A172 (cell line): Measurements from ENCODE around the gene FAF2. TPM values are rescaled to one million over a fixed set of nuclear protein-coding genes. Genes with fewer than 3 reads are reported as not detected.
"Not testable (repeated sequence)": the region's sequence is repeated elsewhere in the genome, so short reads cannot be mapped to it uniquely, and the experiment has no call there.

ENCODE experiments used
- DNase-seq: peaks from one replicate; pipeline ENCODE4 v3.0.0-alpha.2; 2015; ENCODE audit warnings: low spot score
- total RNA-seq: library from RNA; depleted of rRNA; stranded (reverse); fragments of >200 nt; shearing (Covaris generic); gene quantifications from 2 replicates; pipeline ENCODE4 v1.2.3, GENCODE V29; 2014; rRNA removed

Gene FAF2
- total RNA-seq, 1 experiment from 2014 or later, result 59.7 TPM

DNA sequence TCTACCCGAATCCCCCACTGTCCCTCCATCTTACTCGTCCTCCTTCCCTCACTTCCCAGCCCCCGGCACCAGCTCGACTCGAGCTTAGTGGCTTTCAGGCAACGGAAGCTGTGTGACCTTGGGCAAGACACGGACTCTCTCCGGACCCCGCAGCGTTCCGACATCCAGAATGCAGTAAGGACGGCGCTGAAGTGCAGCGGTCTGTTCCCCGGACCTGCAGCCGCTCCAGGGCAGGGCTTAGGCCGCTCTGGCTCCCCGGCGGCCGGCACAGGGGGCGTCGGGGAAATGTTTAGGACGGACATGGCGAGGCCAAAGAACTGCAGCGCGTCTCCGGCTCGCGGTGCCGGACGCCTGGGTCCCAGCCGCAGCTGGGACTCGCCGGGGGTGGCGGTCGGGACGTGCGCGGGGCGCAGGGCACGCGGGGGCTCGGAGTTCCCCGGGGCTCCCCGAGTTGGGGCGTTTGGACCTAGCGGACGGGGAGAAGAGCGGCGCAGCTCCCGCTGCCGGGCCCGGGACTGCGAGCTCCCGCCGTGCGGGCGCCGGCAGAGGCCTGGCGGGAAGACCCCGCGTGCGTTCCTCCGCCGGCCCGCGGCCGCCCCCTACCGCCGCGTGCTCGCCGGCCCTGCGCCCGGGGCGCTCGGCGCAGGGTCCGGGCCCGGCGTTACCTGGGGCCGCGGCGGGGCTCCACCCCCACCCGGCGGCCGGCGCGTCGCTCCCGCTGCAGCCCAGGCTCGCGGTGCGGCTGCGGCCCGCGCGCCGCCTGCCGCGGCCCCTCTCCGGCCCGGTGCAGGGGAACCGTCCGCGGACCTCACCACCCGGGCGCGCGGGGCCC is 94.6 kb downstream of the FAF2 start:
- no peak for DNase-seq

DNA sequence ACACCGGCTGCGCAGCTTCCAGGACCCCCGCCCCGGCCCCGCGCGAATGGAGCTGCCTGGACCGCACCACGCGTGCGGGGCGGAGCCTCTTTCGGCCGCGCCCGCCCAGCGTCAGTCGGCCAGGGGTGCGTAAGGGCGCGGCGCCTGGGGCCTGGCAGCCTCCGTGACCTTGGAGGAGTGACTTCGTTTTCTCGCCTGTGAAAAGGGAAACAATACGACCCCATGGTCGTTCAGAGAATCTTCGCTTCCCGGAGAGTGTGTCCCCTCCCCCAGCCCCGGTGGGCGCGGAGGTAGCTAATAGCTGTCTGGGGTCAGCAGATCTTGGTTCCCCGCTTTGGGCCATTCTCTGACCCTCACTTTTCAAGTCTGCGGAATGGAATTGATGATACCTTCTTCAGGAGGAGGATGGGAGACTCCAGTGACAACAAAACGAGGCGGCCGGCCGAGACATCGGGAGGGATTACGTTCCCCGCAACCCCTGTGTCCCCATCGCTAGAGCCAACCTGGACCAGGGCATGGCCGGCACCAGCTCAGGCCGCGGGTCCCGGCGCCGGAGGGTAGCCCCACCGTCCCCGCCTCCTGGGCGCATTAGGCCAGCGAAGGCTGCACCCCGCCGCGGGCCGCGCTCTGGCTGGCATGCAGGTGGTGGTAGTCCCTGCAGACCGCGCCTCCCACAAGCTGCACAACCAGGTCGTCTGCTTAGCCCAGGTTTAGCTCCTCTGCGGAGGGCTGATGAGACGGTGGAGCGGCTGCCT is 95.4 kb downstream of the FAF2 start:
- peak; percentile 35 for DNase-seq

DNA sequence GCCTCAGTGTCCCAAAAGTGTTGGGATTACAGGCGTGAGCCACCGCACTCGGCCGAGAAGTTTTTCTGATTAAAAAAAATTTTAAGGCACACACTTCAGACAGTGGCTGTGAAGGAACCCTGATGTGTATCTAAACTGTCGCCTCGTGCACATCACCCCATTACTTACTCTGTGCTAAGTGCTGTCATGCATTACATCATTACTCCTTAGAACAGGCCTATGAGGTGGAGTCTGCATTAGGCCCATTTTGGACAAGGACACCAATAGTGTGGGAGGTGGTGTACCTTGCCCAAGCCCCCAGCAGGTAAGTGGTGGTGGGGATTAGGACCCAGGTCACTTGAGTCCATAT is 97.2 kb downstream of the FAF2 start:
- no peak for DNase-seq

DNA sequence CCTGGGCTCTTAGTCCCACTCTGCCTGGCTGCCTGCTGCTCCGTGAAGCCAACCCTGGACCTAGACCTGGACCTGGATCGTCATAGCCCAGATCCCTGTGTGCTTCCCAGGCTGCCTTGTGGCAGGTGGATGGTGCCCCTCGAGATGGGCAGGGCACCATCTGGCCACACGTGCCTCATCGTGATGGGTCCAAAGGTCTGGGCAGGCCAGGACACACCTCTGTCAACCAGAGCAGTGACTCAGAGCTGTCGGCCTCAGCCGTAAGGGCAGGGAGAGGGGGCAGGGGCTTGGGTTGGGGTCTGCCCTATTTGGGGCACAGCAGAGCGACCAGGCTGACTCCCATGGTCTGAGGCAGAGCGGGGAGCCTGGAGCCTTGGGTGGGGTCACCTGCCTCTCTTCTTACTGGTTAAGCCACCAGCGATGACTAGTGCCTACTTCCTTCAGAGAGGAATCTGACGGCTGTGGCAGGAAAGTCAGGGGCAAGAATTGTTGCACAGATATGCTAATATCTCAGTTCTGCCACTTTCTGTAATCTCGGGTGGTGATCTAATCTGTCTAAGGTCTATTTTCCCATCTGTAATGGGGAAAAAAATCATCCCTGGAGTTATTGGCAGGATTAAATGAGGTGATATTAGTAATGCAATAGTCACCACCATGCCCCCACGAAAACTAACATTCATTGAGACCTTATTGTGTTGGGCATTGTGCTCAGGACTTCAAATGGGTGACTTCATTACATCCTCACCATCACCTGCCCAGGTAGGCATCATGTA is 97.7 kb downstream of the FAF2 start:
- DNase-seq, result no peak

DNA sequence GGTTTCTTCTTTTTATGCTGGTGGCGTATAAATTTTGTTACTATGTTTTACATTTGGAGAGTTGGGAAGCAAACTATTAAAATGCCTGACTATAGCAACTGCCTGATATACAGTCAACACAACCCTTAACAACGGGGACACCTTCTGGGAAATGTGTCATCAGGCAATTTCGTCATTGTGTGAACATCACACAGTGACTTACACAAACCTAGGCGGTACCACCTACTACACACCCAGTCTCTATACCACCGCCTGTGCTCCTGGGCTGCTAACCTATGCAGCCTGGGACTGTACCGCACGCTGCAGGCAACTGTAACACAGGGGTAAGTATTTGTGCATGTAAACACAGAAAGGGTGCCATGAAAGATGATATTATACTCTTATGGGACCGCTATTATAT is 99.6 kb downstream of the FAF2 start:
- DNase-seq, result no peak

DNA sequence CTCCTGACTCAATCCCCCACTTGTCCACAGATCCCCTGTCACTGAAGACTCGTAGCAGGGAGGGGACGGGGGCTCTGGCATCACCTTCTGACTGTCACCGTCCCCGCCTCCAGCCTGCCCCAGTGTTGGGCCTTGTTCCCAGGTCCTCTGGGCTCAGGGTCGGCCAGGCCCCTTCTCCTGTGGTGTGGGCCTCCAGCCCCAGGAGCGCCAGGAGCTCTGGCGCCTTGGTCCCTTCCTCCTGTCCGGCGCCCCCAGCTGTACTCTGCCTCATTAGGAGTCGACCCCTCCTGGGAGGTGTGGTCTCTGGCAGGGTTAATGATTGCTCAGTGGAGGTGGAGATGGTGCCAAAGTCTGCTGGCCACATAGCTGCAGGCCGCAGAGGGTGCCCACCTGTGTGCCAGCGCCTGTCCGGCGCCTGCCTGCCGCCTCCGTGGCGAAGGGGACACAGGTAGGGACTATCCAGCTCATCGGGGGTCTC is 100.8 kb downstream of the FAF2 start, which contains the start of gene CDHR2:
TSS of gene CDHR2 (plus strand) at position 376 of the 478 bp plus-strand sequence. CDS start 16,011 bp downstream, outside the sequence.
- DNase-seq, result no peak

DNA sequence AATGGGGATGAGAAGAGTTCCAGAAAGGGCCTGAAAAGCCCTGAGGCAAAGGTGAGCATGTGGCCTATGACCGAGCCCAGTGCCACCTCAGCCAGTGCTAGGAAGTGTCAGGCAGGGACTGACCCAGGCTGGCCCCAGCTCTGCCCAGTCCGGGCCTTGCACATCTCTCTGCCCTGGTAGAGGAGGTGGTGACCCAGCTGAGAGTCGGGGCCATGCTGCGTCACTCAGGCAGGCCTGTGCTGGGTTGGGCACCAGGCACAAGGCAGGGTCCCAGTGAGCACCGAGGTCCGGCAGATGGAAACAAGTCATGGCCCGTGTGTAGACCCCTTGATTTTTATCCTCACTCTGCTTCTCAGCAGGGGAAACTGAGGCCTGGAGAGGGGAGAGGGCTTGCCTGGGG is 101.7 kb downstream of the FAF2 start:
- DNase-seq, result no peak

DNA sequence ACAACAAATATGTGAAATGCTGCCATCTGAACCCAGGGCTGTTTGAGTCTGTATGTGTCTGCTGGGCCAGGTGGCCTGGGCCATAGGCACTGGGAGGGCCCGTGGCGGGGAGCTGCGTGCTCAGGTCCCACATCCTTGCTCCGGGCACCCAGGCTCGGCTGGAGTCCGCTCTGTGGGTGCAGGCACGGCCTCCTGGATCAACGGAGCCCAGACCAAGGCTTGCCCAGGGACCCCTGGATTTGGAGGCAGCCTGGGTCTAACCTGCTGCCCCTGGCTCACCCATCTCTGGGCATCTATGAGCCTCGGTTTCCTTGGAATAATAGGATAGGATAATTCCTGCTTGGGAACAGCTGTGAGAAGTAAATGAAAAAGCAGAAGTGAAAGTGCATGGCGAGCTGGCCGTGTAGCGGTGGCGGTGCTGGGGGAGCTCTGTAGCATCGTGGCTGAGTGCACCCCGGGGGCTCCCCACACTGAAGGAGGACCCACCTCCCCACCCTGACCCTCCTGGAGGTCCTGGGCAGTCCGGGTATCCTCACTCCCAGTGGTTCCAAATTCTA is 102.2 kb downstream of the FAF2 start:
- no peak for DNase-seq

DNA sequence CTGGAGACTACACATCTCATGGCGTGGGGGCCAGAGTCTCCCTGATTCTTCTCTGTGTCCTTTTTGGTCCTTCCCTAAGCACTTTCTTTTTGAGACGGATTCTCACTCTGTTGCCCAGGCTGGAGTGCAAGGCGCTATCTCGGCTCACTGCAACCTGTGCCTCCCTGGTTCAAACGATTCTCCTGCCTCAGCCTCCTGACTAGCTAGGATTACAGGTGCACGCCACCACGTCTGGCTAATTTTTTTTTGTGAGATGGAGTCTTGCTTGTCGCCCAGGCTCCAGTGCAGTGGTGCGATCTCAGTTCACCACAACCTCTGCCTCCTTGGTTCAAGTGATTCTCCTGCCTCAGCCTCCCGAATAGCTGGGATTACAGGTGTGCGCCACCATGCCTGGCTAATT is 102.8 kb downstream of the FAF2 start:
- DNase-seq, result not testable (repeated sequence)

DNA sequence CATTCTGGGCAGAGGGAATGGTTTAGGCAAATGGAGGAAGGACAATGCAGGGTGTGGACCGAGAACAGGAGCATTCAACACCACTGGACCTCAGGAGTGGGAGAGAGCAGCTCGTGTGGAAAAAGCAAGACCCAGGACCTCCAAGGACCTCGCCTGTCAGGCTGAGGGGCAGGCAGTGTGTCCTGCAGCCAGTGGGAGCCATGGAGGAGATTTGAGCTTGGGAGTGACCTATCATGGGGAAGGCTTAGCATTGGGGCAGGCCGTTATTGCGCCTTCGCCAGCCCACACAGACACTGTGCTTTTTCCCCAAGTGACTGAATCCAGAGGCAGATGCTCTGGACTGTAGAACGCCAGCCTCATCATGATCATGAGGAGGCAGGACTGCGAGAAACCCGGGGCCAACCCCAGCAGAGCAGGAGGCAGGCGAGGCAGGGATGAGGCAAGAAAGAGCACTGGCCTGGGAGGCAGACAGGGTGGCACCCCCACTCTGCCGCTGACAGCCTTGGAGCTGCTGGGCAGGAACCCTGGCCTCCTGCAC is 104.2 kb downstream of the FAF2 start:
- no peak for DNase-seq

DNA sequence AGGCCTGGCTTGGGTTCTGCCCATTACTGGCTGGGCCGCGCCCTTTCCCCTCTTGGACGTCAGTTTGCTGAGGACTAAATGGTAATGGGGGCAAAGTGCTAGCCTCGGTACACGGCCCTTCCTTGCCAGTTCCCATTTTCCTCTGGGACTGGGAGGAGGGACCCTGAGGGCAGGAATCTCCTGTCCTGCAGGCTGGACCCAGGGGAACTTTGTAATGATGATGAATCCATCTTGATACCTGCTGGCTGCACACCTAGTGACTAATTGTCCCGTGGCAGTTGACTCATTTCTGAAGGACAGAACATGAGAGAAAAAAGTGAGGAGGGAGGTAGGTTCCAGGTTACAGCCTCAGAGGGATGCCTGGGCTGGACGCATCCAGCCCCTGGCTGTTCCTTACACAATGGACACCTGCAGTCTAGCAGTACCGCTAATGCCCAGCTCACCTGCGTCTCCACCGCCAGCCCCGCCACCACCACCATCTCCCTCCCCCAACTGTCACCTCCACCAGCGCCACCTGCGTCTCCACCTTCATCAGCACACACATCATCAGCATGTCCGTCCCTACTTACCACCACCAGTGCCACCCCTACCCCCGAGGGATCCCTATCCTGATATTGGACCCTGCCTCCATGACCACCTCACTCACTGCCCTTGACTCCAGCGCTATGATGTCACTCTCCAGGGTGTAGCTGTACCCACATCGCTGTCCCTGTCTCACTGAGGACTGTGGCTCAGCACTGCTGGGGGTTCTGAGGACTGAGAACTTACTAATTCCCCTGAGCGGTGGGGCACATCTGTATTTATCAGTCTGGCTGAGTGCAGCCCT is 105.3 kb downstream of the FAF2 start:
- peak; percentile 52 for DNase-seq

DNA sequence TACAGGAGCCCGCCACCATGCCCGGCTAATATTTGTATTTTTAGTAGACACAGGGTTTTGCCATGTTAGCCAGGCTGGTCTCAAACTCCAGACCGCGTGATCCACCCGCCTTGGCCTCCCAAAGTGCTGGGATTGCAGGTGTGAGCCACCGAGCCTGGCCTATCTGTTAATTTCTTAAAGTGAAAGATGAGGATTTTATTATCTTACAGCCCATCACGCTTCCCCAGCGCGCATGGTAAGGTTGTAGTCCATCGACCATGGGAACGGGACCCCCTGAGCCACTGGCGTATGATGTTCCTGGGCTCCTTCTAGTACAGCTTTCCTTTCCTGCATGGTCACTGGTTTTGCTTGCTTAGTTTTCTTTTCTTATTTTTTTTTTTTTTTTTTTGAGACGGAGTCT is 109.7 kb downstream of the FAF2 start:
- no peak for DNase-seq

Other genes starting within 250 kb of the FAF2 start
- gene SIMC1, start 210.0 kb upstream of the FAF2 start, total RNA-seq, result 11.8 and 13.2 TPM in 2 replicates
- gene KIAA1191, start 86.6 kb upstream of the FAF2 start, total RNA-seq, result 92.3 and 94.4 TPM in 2 replicates
- not detected in 2 replicates for gene ARL10, start 82.9 kb upstream of the FAF2 start, total RNA-seq
- gene NOP16, start 59.8 kb upstream of the FAF2 start, total RNA-seq, result 37.9 and 41.4 TPM in 2 replicates
- 186 and 199 TPM in 2 replicates for gene HIGD2A, start 59.6 kb upstream of the FAF2 start, total RNA-seq
- 193 and 203 TPM in 2 replicates for gene CLTB, start 31.8 kb upstream of the FAF2 start, total RNA-seq
- 8.1 and 9.2 TPM in 2 replicates for gene RNF44, start 89.0 kb downstream of the FAF2 start, total RNA-seq
- gene CDHR2, start 101.0 kb downstream of the FAF2 start, total RNA-seq, result 0.12 TPM in 1 of 2 replicates, not detected in the other
- 20.3 and 24.6 TPM in 2 replicates for gene GPRIN1, start 161.8 kb downstream of the FAF2 start, total RNA-seq
- 0.10 TPM in 1 of 2 replicates, not detected in the other for gene SNCB, start 182.1 kb downstream of the FAF2 start, total RNA-seq
- gene EIF4E1B, start 182.3 kb downstream of the FAF2 start, total RNA-seq, result not detected in 2 replicates
- 54.9 and 67.7 TPM in 2 replicates for gene TSPAN17, start 199.1 kb downstream of the FAF2 start, total RNA-seq